Skeletal muscle tissue (tissue), 4 donors: ENCODE data around the gene SPDL1. TPM values are rescaled to one million over a fixed set of nuclear protein-coding genes. Genes with fewer than 3 reads are reported as not detected.

Source experiments
- H3K27ac ChIP-seq: one replicate; pipeline ENCODE4 v1.7.0; 2013; ENCODE audit warnings: mild to moderate bottlenecking, low read depth, low read length, inconsistent platforms
- H3K27me3 ChIP-seq, 3 donors: one replicate each; pipeline ENCODE4 v1.7.0; 2013; ENCODE audit warnings: low read length in 3 of 3; ENCODE audit not compliant: control insufficient read depth in 3 of 3, insufficient read depth in 3 of 3
- H3K36me3 ChIP-seq, 3 donors: one replicate each; pipeline ENCODE4 v1.7.0; 2013; ENCODE audit warnings: low read length in 3 of 3; ENCODE audit not compliant: control insufficient read depth in 3 of 3, insufficient read depth in 3 of 3
- H3K4me1 ChIP-seq, 3 donors: one replicate each; pipeline ENCODE4 v1.7.0; 2013; ENCODE audit warnings: low read length in 3 of 3, mild to moderate bottlenecking in 3 of 3; ENCODE audit not compliant: control insufficient read depth in 3 of 3, insufficient read depth in 3 of 3
- H3K4me3 ChIP-seq, 3 donors: one replicate each; pipeline ENCODE4 v1.7.0; 2013; ENCODE audit warnings: low read length in 3 of 3
- H3K9ac ChIP-seq, 3 donors: one replicate each; pipeline ENCODE4 v1.7.0; 2013; ENCODE audit warnings: low read length in 3 of 3, mild to moderate bottlenecking in 3 of 3, moderate library complexity in 2 of 3, low read depth in 1 of 3
- H3K9me3 ChIP-seq, 3 donors: one replicate each; pipeline ENCODE4 v1.7.0; 2013; ENCODE audit warnings: low read length in 3 of 3; ENCODE audit not compliant: control insufficient read depth in 3 of 3
- total RNA-seq: library from RNA; depleted of rRNA; stranded (reverse); fragments of >200 nt; gene quantifications from one replicate; pipeline ENCODE4 v1.2.3, GENCODE V29; 2014
- donor health status: Osteomylitis.

Gene SPDL1
- total RNA-seq, 1 donor from 2014 or later = 8.4 TPM

- Histone ChIP-seq H3K9me3 (peaks cover 0 to 3% (median 0%) of the 10 kb centered on the region in 3 donors), H3K27ac (no peak within 1 kb of the TSS), H3K27me3 (peaks cover 3 to 21% (median 14%) of the 10 kb centered on the region in 3 donors), H3K36me3 (no peaks in the 10 kb centered on the region), H3K4me3 (peak within 1 kb of the TSS in 2 of 3 donors; percentile 52), H3K9ac (no peak within 1 kb of the TSS), H3K4me1 (no peaks in the 10 kb centered on the region)
These were observed 53.5 kb downstream of the SPDL1 start, which contains the start of gene DOCK2 for GRCh38 chr5:169637085-169637548. TSS of gene DOCK2 (plus strand) at chr5:169637275. CDS start at chr5:169637327, 52 bp downstream.

DNA sequence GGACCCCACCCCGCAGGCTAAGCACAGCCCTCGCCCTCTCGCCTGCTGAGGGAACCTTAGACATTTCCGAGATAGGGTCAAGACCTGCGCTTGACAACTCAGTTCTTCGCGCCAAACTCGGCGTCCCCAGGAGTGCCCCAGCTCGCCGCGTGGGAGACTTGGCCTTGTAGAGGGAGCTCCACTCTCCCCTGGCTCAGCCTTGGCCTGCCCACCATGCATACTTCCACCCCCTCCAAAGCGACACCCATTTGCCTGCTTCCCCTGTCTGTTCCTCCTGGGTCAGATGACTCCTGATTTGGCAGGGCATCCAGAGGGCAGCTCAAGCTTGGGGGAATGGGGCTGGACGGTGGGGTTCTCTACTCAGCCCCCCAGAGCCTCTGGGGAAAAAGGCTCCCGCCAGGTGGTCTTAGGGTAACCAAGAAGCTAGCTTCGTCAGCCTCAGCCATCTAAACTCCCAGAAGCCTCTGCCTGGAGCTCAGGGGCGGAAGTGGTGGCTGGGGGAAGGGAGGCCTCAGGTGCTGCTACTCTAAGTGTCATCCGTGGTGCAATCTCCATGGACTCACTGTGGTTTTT, 54.1 kb downstream of the SPDL1 start:
- Histone ChIP-seq H3K9me3 (peaks cover 0 to 3% (median 0%) of the 10 kb centered on the region in 3 donors), H3K27ac (no peak overlapping the region), H3K36me3 (no peaks in the 10 kb centered on the region), H3K9ac (no peak overlapping the region), H3K4me3 (peak overlapping the region in 2 of 3 donors; percentile 52), H3K4me1 (no peaks in the 10 kb centered on the region), H3K27me3 (peaks cover 3 to 21% (median 14%) of the 10 kb centered on the region in 3 donors)

DNA sequence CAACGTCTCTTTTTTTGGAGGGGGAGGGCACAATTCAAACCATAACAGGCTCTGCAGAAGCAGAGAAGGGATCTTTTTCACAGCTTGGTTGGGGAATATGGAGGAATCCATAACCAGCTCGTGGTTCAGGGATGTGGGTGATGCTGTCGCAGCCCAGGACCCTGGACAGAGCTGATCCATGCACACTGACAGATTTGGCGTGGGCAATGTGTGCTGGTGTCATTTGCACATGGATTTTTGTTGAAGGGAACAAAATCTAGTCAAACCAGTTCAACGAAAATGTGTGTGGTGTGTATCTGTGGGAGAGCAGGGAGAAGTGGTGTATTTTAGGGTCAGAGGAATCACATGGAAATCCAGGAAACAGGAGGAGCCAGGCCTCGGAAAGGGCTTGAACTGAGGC, 57.7 kb downstream of the SPDL1 start:
- H3K9ac ChIP-seq = no peak overlapping the region
- peaks cover 0 to 7% (median 0%) of the 10 kb centered on the region in 3 donors for H3K9me3 ChIP-seq
- H3K36me3 ChIP-seq = no peaks in the 10 kb centered on the region
- H3K4me3 ChIP-seq = no peak overlapping the region
- H3K4me1 ChIP-seq = no peaks in the 10 kb centered on the region
- H3K27me3 ChIP-seq = peaks cover 3 to 21% (median 10%) of the 10 kb centered on the region in 3 donors
- H3K27ac ChIP-seq = no peak overlapping the region

- Histone ChIP-seq H3K4me1 (peaks cover 0 to 15% (median 2%) of the 10 kb centered on the region in 3 donors), H3K27ac (no peak overlapping the region), H3K4me3 (no peak overlapping the region), H3K36me3 (no peaks in the 10 kb centered on the region), H3K9me3 (peaks cover 0 to 3% (median 0%) of the 10 kb centered on the region in 3 donors), H3K27me3 (peaks cover 0 to 8% (median 0%) of the 10 kb centered on the region in 3 donors), H3K9ac (no peak overlapping the region)
These were observed 63.3 kb downstream of the SPDL1 start for GRCh38 chr5:169646856-169647255.

GRCh38 chr5:169647566-169647965, 64.0 kb downstream of the SPDL1 start:
- Histone ChIP-seq H3K4me1 (peaks cover 0 to 15% (median 2%) of the 10 kb centered on the region in 3 donors), H3K27me3 (peaks cover 0 to 8% (median 0%) of the 10 kb centered on the region in 3 donors), H3K36me3 (no peaks in the 10 kb centered on the region), H3K9me3 (peaks cover 0 to 3% (median 0%) of the 10 kb centered on the region in 3 donors), H3K9ac (no peak overlapping the region), H3K27ac (no peak overlapping the region), H3K4me3 (no peak overlapping the region)

DNA sequence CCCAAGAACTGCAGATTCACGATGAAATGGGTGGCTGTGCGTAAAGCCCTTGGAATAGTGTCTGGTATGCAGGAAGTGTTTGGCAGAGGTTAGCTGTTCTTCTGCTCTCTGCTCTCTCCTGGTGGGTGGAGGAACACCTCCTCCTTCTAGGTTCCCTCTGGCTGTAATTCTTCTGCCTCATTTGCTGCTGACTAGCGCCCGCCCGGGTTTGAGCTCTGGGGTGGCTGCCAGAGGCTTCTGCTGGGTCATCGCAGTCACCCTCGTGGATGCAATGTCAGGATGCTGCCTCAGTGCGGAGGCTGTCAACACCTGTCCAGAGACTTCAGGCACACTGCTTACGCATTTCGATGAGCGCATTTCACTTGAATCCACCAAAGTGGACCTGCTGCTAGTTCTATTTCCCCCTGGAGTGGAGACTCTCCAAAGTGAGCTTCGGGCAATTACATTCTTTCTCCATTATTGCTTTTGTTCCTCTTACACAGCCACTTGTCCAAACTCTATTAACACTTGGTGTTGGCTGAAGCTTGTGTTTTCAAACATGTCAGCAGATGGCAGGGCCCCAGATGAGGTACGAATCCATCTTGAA, 65.2 kb downstream of the SPDL1 start:
- Histone ChIP-seq H3K4me1 (peaks cover 0 to 15% (median 2%) of the 10 kb centered on the region in 3 donors), H3K27me3 (peaks cover 0 to 6% (median 0%) of the 10 kb centered on the region in 3 donors), H3K27ac (no peak overlapping the region), H3K36me3 (no peaks in the 10 kb centered on the region), H3K9ac (no peak overlapping the region), H3K9me3 (peaks cover 0 to under 1% (median 0%) of the 10 kb centered on the region in 3 donors), H3K4me3 (no peak overlapping the region)

- Histone ChIP-seq H3K9ac (no peak overlapping the region), H3K27ac (no peak overlapping the region), H3K9me3 (no peaks in the 10 kb centered on the region), H3K27me3 (peaks cover 0 to 6% (median 0%) of the 10 kb centered on the region in 3 donors), H3K36me3 (no peaks in the 10 kb centered on the region), H3K4me1 (peaks cover 0 to 15% (median 2%) of the 10 kb centered on the region in 3 donors), H3K4me3 (no peak overlapping the region)
These were observed 65.9 kb downstream of the SPDL1 start for GRCh38 chr5:169649486-169649885.

DNA sequence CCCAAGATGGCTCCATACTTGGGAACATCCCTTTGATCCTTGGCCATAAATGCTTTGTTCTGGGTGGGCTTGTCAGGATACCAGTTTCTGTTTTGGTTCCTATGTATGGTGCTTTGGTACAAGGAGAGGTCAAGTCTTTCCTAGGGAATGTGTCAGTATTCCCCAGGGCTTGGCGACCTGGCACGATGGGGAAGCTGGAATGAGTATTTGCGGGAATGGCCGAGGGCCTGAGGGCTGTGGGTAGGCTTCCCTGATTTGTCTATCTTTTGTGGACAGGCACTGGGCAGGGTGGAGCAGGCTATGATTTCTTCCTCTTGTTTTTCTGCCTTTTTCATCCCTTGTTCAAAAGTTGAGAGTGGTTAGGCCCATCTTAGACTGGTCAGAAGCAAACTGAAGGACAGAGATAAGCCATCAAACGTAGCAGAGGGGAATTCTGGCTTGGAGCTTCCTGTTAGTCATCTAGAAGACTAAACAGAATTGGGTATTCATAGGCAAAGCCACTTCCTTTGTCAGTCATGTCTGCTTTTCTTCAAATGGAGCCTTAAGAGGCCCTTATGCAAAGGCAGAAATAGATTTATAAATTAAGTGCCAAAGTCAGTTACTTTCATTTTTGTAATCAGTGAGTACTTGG, 67.2 kb downstream of the SPDL1 start:
- Histone ChIP-seq H3K27me3 (peaks cover 0 to 6% (median 0%) of the 10 kb centered on the region in 3 donors), H3K9me3 (no peaks in the 10 kb centered on the region), H3K27ac (no peak overlapping the region), H3K4me1 (peaks cover 0 to 15% (median 2%) of the 10 kb centered on the region in 3 donors), H3K9ac (no peak overlapping the region), H3K36me3 (no peaks in the 10 kb centered on the region), H3K4me3 (no peak overlapping the region)

- Histone ChIP-seq H3K27ac (no peak overlapping the region), H3K36me3 (no peaks in the 10 kb centered on the region), H3K4me3 (no peak overlapping the region), H3K4me1 (peaks cover 0 to 15% (median 2%) of the 10 kb centered on the region in 3 donors), H3K27me3 (peaks cover 0 to 6% (median 0%) of the 10 kb centered on the region in 3 donors), H3K9ac (no peak overlapping the region), H3K9me3 (no peaks in the 10 kb centered on the region)
These were observed 68.0 kb downstream of the SPDL1 start for GRCh38 chr5:169651526-169651925.

DNA sequence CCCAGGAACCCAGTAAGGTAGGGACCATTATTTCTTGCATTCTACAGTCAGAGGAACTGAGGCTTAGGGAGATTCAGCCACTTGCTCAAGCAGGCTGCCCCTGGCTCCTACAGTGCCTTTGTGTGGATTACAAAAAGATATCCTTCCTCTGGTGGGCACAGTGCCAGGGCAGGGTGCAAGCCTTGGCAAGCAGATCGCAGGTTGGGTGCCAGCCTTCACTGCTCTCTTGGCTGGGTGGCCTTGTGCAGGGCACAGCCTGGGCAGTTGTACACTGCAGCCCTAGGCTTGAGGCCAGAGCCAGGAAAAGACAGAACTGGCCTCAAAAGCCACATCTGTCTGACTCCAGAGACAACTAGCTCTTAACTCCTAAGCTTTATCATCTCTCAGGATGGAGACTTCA, 68.5 kb downstream of the SPDL1 start:
- Histone ChIP-seq H3K9me3 (no peaks in the 10 kb centered on the region), H3K36me3 (no peaks in the 10 kb centered on the region), H3K9ac (no peak overlapping the region), H3K27ac (no peak overlapping the region), H3K4me3 (no peak overlapping the region), H3K4me1 (peaks cover 0 to 15% (median 2%) of the 10 kb centered on the region in 3 donors), H3K27me3 (peaks cover 0 to 6% (median 0%) of the 10 kb centered on the region in 3 donors)
